K562 (cell line): ENCODE results near the gene MYOM1. TPM values are rescaled to one million over a fixed set of nuclear protein-coding genes. Genes with fewer than 3 reads are reported as not detected.

Experiments used
- ATAC-seq: fragments of 200-7000 bp; cut with Tn5 transposase; 3 replicates; pipeline ENCODE4 v1.9.1; 2020; ENCODE audit warnings: moderate library complexity
- BruUV-seq: library from RNA; stranded (reverse); fragments of 400-500 nt; replicated peaks from 2 replicates; lab custom pipeline; 2021; lab: Mats Ljungman, UMichigan
- CTCF ChIA-PET: fragments of 300-600 bp; formaldehyde crosslinking; extraction: SDS; loops from one replicate; lab custom pipeline; 2021; ENCODE audit warnings: low intra/inter-chr PET ratio; lab: Yijun Ruan, JAX
- POLR2A ChIA-PET: fragments of 300-600, 350-650 bp; sonication (Branson Sonifier 250); formaldehyde crosslinking; extraction: SDS; loops from one replicate; lab custom pipeline; 2021; ENCODE audit warnings: antibody characterized with exemption, inconsistent platforms; lab: Yijun Ruan, JAX
- DNase-seq, 4 experiments: peaks; one replicate each; pipeline versions ENCODE4 v3.0.0 to v3.0.0-alpha.2; 2011 to 2018; ENCODE audit warnings: low spot score in 3 of 4, mixed read lengths in 3 of 4; ENCODE audit errors: extremely low read depth in 1 of 4
- FAIRE-seq: peaks from 2 replicates; lab custom pipeline; 2011; peaks lifted over from hg19 to GRCh38; lab: Jason Lieb, UNC
- H2AFZ ChIP-seq: 2 replicates; pipeline ENCODE4 v1.6.0; 2011; ENCODE audit warnings: low read depth, low read length, control low read depth, inconsistent platforms
- H3K27ac ChIP-seq: fragments of 200-600 bp; 3 replicates; pipeline ENCODE4 v1.8.0; 2011; ENCODE audit warnings: low read depth, mild to moderate bottlenecking, control low read depth, inconsistent platforms, low read length, moderate library complexity, mixed read lengths; ENCODE audit errors: extremely low read depth
- H3K27me3 ChIP-seq, 2 experiments: fragments of 300-600 bp in 1 of 2; 2 replicates in 1 of 2; 3 replicates in 1 of 2; pipeline versions ENCODE4 v1.6.0 to v1.8.0; 2011; ENCODE audit warnings: inconsistent platforms in 2 of 2, low read length in 2 of 2, mild to moderate bottlenecking in 1 of 2, mixed read lengths in 1 of 2, moderate library complexity in 1 of 2; ENCODE audit not compliant: control insufficient read depth in 2 of 2, insufficient read depth in 2 of 2
- H3K36me3 ChIP-seq: fragments of 300-600 bp; 3 replicates; pipeline ENCODE4 v1.8.0; 2011; ENCODE audit warnings: mild to moderate bottlenecking, low read length, inconsistent platforms; ENCODE audit not compliant: control insufficient read depth, insufficient read depth
- H3K4me1 ChIP-seq, 2 experiments: fragments of 200-600 bp in 1 of 2; replicated peaks in 1 of 2; 2 replicates in 1 of 2; 3 replicates in 1 of 2; pipeline versions ENCODE4 v1.5.1 to v1.8.0; 2011; ENCODE audit warnings: inconsistent platforms in 2 of 2, low read length in 2 of 2, mild to moderate bottlenecking in 1 of 2, mixed read lengths in 1 of 2, moderate library complexity in 1 of 2; ENCODE audit not compliant: control insufficient read depth in 2 of 2, insufficient read depth in 2 of 2
- H3K4me2 ChIP-seq: 2 replicates; pipeline ENCODE4 v1.6.1; 2011; ENCODE audit warnings: low read length, control low read depth, inconsistent platforms, mixed read lengths; ENCODE audit not compliant: insufficient read depth
- H3K4me3 ChIP-seq: fragments of 200-600 bp; sonication (generic), shearing (Covaris generic); 2 replicates; pipeline ENCODE4 v1.5.1; 2016; ENCODE audit warnings: control low read depth, inconsistent platforms
- H3K79me2 ChIP-seq: fragments of 200-600 bp; 3 replicates; pipeline ENCODE4 v1.8.0; 2011; ENCODE audit warnings: low read length, inconsistent platforms; ENCODE audit not compliant: control insufficient read depth, insufficient read depth
- H3K9ac ChIP-seq, 2 experiments: 2 replicates each; pipeline versions ENCODE4 v1.6.0 to v1.6.1; 2011; ENCODE audit warnings: low read depth in 2 of 2, low read length in 2 of 2, control low read depth in 1 of 2, inconsistent platforms in 1 of 2, mild to moderate bottlenecking in 1 of 2, mixed read lengths in 1 of 2; ENCODE audit not compliant: insufficient read depth in 1 of 2
- H3K9me1 ChIP-seq: one replicate; pipeline ENCODE4 v1.6.0; 2011; ENCODE audit warnings: inconsistent platforms, mild to moderate bottlenecking, low read length, moderate library complexity; ENCODE audit not compliant: control insufficient read depth, insufficient read depth
- H3K9me3 ChIP-seq: replicated peaks from 2 replicates; pipeline ENCODE4 v1.5.1; 2011; ENCODE audit warnings: low read depth, low read length, inconsistent platforms; ENCODE audit not compliant: control insufficient read depth, insufficient read depth
- H4K20me1 ChIP-seq: replicated peaks from 2 replicates; pipeline ENCODE4 v1.6.1; 2011; ENCODE audit warnings: low read length, inconsistent platforms, mixed read lengths; ENCODE audit not compliant: control insufficient read depth, insufficient read depth
- ATF1 ChIP-seq, 2 experiments: fragments of 450-650 bp in 1 of 2; IDR thresholded peaks; 2 replicates each; pipeline ENCODE4 v1.6.1; 2016; ENCODE audit warnings: missing compliant biosample characterization in 1 of 2, missing genetic modification characterization in 1 of 2
- ATF4 ChIP-seq: fragments of 450-650 bp; formaldehyde crosslinking; IDR thresholded peaks from 2 replicates; pipeline ENCODE4 v1.4.0; 2022; ENCODE audit warnings: mild to moderate bottlenecking, moderate library complexity
- BCOR ChIP-seq: fragments of 450-650 bp; IDR thresholded peaks from 2 replicates; pipeline ENCODE4 v1.6.1; 2016
- CBX5 ChIP-seq: IDR thresholded peaks from 2 replicates; pipeline ENCODE4 v1.6.1; 2014; ENCODE audit warnings: low read depth, borderline replicate concordance
- COPS2 ChIP-seq: fragments of 450-650 bp; conservative IDR thresholded peaks from 2 replicates; pipeline ENCODE4 v1.6.1; 2016; ENCODE audit warnings: mild to moderate bottlenecking, moderate library complexity
- CREM ChIP-seq: IDR thresholded peaks from 2 replicates; pipeline ENCODE4 v1.6.1; 2014; ENCODE audit warnings: antibody characterized with exemption, low read depth
- MCM2 ChIP-seq: fragments of 450-650 bp; IDR thresholded peaks from 2 replicates; pipeline ENCODE4 v1.6.1; 2017; ENCODE audit warnings: low read depth, mild to moderate bottlenecking
- NR1H2 ChIP-seq: sonication (generic); formaldehyde crosslinking; IDR thresholded peaks from 2 replicates; pipeline ENCODE4 v1.4.0; 2020; ENCODE audit warnings: mild to moderate bottlenecking, missing genetic modification reagents
- ZBTB40 ChIP-seq, 2 experiments: fragments of 450-650 bp in 1 of 2; sonication (generic) in 1 of 2; formaldehyde crosslinking in 1 of 2; IDR thresholded peaks; 2 replicates each; pipeline versions ENCODE4 v1.7.1 to v1.9.0; 2016 to 2022; ENCODE audit warnings: inconsistent platforms in 1 of 2, mild to moderate bottlenecking in 1 of 2, missing genetic modification reagents in 1 of 2
- ZFPM2 ChIP-seq: fragments of 250-450 bp; sonication (Bioruptor Pico); IDR thresholded peaks from 2 replicates; pipeline ENCODE4 v1.5.1; 2022; ENCODE audit warnings: mild to moderate bottlenecking
- WGBS: fragments of 100-300 bp; shearing (Covaris generic); methylation state at CpG from one replicate; pipeline ENCODE4 v1.1.6; 2016; ENCODE audit warnings: low coverage, mixed read lengths; ENCODE audit not compliant: insufficient coverage; ENCODE audit errors: missing lambda C conversion rate; 5-methylcytosine and 5-hydroxymethylcytosine counted together
- in situ Hi-C: fragments of 300-500 bp; cut with MboI; formaldehyde crosslinking; loops from 4 replicates; pipeline ENCODE4 v1.15.0; 2018; ENCODE audit warnings: inconsistent platforms, mixed read lengths
- intact Hi-C: fragments of 100-400 bp; cut with micrococcal nuclease; formaldehyde crosslinking; loops from 2 replicates; pipeline ENCODE4 v1.14.2; 2022
- polyA plus RNA-seq, 8 experiments: library from polyadenylated mRNA; depleted of rRNA in 4 of 8; stranded (reverse) in 5 of 8; unstranded in 3 of 8; fragments of >200 nt; fragmentation: Nextera tagmentation in 2 of 8; fragmentation: Illumina TruSeq in 1 of 8; extraction: Ambion mirVana in 2 of 8; extraction: Trizol in 1 of 8; gene quantifications; 2 replicates each; pipeline versions ENCODE4 v1.2.1 to v1.2.3, GENCODE V29; 2011 to 2014; ENCODE audit warnings: inconsistent platforms in 1 of 8, missing spikeins in 1 of 8
- total RNA-seq, 7 experiments: library from RNA; depleted of rRNA in 6 of 7; stranded (reverse); fragments of >200 nt in 6 of 7; fragmentation: Illumina TruSeq in 2 of 7; extraction: Trizol in 2 of 7; gene quantifications; 2 replicates each; pipeline versions ENCODE4 v1.2.1 to v1.2.3, GENCODE V29; 2011 to 2021; ENCODE audit warnings: low replicate concordance in 1 of 7

MYOM1 gene
- total and polyA plus RNA-seq, 9 of the 15 experiments (the other 6 are each of a cell fraction or from before 2014, with no cell fraction given): 0.01 to 0.62 (median 0.25) TPM

GRCh38 chr18:3115447-3116030 lies 104.2 kb downstream of the MYOM1 start (continued):
- TF ChIP-seq ATF1 (CRISPR knock-in tag; IDR thresholded peaks at IDR 0.05): no peak
- no peak for TF ChIP-seq ATF1 (tag; IDR thresholded peaks at IDR 0.05)
- no peak for TF ChIP-seq CBX5
- no peak for TF ChIP-seq NR1H2 (CRISPR knock-in tag)
- no peak for TF ChIP-seq COPS2
- TF ChIP-seq BCOR: no peak

GRCh38 chr18:3114451-3114850 lies 105.3 kb downstream of the MYOM1 start:
- no peaks in the 10 kb centered on the region for H3K27me3 ChIP-seq
- intact Hi-C loops: no loop called here
- no peaks in the 10 kb centered on the region for H3K9me3 ChIP-seq
- BruUV-seq: no TSS peak
- ATAC-seq: no peak
- H3K27ac ChIP-seq: no peak overlapping the region
- no peaks in the 10 kb centered on the region for H3K79me2 ChIP-seq
- H3K9me1 ChIP-seq: no peaks in the 10 kb centered on the region
- no peak overlapping the region for H2AFZ ChIP-seq
- no peaks in the 10 kb centered on the region for H3K36me3 ChIP-seq
- in situ Hi-C loops: no loop called here
- FAIRE-seq: no peak
- H4K20me1 ChIP-seq: no peaks in the 10 kb centered on the region
- WGBS: 36% methylated on average over 3 of the region's 3 CpGs
- H3K4me2 ChIP-seq: no peak overlapping the region
- H3K9ac ChIP-seq: no peak overlapping the region
- ChIA-PET POLR2A (no interaction called here), CTCF (interaction anchor here (0.6 to 0.7 kb wide), 2 partner anchors 10 to 183 kb away, joined by 3 to 4 read pairs; no protein-coding TSS in a partner anchor)
- peaks cover 0 to 6% of the 10 kb centered on the region in 2 experiments; a peak in 3 of 5 replicates for H3K4me1 ChIP-seq
- H3K4me3 ChIP-seq: no peak overlapping the region
- no peak for DNase-seq
- TF ChIP-seq ZFPM2 (CRISPR knock-in tag) (no peak), MCM2 (no peak), CREM (no peak), ATF4 (CRISPR knock-in tag) (no peak), ZBTB40 (IDR thresholded peaks at IDR 0.05) (no peak), ZBTB40 (CRISPR knock-in tag; IDR thresholded peaks at IDR 0.05) (no peak)
